ENCODE data around the gene EN1.

GRCh38 chr2:118846442-118846952 is 951 bp downstream of the EN1 start:
- TF ChIP-seq CTCF (conservative IDR thresholded peaks at IDR 0.05 in 1 of 2, IDR thresholded peaks at IDR 0.05 in 1 of 2; ENCODE audit: low read depth in 1 of 2, low read length in 2 of 2) = no peak
- TF ChIP-seq EZH2 (IDR thresholded peaks at IDR 0.05; ENCODE audit: low read length, missing control alignments) = no peak

Data from fibroblast of lung (primary cell).